DMS53 (cell line): ENCODE data around the gene C2orf69.
A peak's percentile ranks its signal among the peaks of the same experiment; 100 is the strongest.

Source experiments
- DNase-seq: peaks from one replicate; lab custom pipeline; 2025; lab: John Stamatoyannopoulos, UW

Gene C2orf69

GRCh38 chr2:199968126-199968525, 57.0 kb downstream of the C2orf69 start:
- DNase-seq: no peak

DNA sequence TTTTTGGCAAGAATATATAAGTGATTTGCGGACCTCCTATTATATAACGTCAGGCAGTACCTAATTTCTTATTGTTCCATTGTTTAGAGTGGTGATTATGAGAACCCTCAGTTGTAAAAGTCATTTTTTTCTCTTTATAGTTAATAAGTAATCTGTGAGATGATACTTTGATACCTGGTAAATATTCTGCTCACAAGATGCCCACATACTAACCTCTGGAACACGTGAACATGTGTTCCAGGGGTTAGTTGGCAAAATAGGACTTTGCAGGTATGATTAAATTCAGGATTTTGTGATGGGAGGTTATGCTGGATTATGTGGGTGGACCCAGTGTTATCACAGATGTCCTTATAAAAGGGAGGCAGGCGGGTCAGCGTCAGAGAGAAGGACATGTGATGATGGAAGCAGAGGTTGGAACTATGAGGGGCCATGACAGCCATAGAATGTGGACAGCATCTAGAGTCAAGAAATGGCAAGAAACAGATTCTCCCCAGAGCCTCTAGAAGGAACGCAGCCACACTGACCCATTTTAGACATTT, 61.1 kb downstream of the C2orf69 start:
- DNase-seq: no peak

DNA sequence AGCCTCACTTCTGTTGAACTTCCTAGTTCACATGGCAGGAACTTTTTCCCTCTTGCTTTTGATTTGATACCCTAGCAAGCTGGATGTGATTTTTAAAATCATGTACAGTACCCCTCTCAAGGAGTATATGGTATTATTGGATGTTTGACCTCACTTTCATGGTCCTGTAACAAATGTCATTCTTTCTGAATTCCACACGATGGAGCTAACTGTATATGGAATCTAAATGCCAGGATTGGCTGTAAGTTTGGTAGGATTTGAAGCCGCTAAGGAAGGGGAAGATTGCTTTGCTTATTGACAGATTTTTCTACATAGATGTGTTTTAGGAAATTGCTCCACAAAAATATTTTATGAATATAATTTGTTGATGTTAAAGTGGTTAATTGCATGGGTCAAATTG, 62.6 kb downstream of the C2orf69 start:
- peak; percentile 71 for DNase-seq

DNA sequence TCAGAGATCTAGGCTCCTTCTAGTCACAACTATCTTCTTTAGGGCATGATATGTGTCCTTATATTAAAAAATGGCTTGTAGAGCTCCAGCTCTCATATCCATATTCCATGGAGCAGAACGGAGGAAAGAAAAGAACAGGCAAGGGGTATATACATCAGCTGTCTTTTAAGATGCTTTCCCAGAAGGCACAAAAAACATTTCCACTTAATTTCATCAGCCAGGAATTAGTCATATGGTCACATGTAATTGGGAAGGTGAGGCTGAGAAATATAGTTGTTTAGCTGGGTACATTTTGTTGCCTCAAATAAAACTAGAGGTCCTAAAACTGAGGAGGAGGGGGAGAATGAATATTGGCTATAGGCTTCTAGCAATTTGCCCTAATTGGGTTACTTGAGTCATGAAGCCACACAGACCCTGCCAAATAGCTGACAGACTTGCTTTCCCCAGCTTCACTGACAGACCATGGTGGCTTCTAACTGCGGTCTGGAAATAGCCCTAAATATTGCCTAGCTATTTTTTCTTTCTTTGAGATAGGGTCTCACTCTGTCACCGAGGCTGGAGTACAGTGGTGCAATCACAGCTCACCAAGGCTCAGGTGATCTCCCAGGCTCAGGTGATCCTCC, 64.3 kb downstream of the C2orf69 start:
- no peak for DNase-seq
